OCI-M2 (cell line): ENCODE results near the gene UBALD2.
"Not testable (repeated sequence)": the region's sequence is repeated elsewhere in the genome, so short reads cannot be mapped to it uniquely, and the experiment has no call there.

Source experiments
- DNase-seq: peaks from one replicate; lab custom pipeline; 2025; ENCODE audit not compliant: unreplicated experiment; lab: John Stamatoyannopoulos, UW

UBALD2 gene

GRCh38 chr17:76244721-76245120, 20.4 kb upstream of the UBALD2 start:
- DNase-seq: not testable (repeated sequence)

- no peak for DNase-seq
Measured at GRCh38 chr17:76246080-76247066, 18.8 kb upstream of the UBALD2 start.

GRCh38 chr17:76247304-76247703, 17.8 kb upstream of the UBALD2 start:
- DNase-seq: no peak

GRCh38 chr17:76248013-76248782, 16.9 kb upstream of the UBALD2 start:
- no peak for DNase-seq

- no peak for DNase-seq
Measured at GRCh38 chr17:76250141-76250540, 15.0 kb upstream of the UBALD2 start.

- no peak for DNase-seq
Measured at GRCh38 chr17:76251478-76252039, 13.6 kb upstream of the UBALD2 start.

GRCh38 chr17:76252040-76252954, 12.9 kb upstream of the UBALD2 start:
- no peak for DNase-seq

GRCh38 chr17:76252967-76253766, 12.0 kb upstream of the UBALD2 start:
- not testable (repeated sequence) for DNase-seq

GRCh38 chr17:76253841-76254240, 11.3 kb upstream of the UBALD2 start:
- DNase-seq: no peak

GRCh38 chr17:76254275-76254674, 10.9 kb upstream of the UBALD2 start:
- DNase-seq: no peak

GRCh38 chr17:76255801-76256429, 9.2 kb upstream of the UBALD2 start:
- no peak for DNase-seq

GRCh38 chr17:76256430-76257050, 8.6 kb upstream of the UBALD2 start:
- DNase-seq: not testable (repeated sequence)

- no peak for DNase-seq
Measured at GRCh38 chr17:76260220-76260619, 4.9 kb upstream of the UBALD2 start.

GRCh38 chr17:76260669-76261068, 4.5 kb upstream of the UBALD2 start:
- DNase-seq: no peak

- DNase-seq: no peak
Measured at GRCh38 chr17:76261421-76262215, 3.5 kb upstream of the UBALD2 start.

GRCh38 chr17:76262732-76263344, 2.3 kb upstream of the UBALD2 start:
- no peak for DNase-seq

- no peak for DNase-seq
Measured at GRCh38 chr17:76263896-76264295, 1.3 kb upstream of the UBALD2 start.

- DNase-seq: no peak
Measured at GRCh38 chr17:76264425-76264754, 758 bp upstream of the UBALD2 start.
